ENCODE results near the gene CYP1A2. TPM values are rescaled to one million over a fixed set of nuclear protein-coding genes. Genes with fewer than 3 reads are reported as not detected.

Gene CYP1A2
- total RNA-seq, 1 donor from 2014 or later = not detected

GRCh38 chr15:74794248-74794969, 45.8 kb downstream of the CYP1A2 start:
- intact Hi-C loops (cut with DNase I) = no loop called here
- DNase-seq (ENCODE audit: missing footprints) = no peak
- no peak for ATAC-seq

- intact Hi-C loops (cut with DNase I) = no loop called here
- ATAC-seq = no peak
- DNase-seq (ENCODE audit: missing footprints) = no peak
These were observed 46.3 kb downstream of the CYP1A2 start for GRCh38 chr15:74794970-74795349.

DNA sequence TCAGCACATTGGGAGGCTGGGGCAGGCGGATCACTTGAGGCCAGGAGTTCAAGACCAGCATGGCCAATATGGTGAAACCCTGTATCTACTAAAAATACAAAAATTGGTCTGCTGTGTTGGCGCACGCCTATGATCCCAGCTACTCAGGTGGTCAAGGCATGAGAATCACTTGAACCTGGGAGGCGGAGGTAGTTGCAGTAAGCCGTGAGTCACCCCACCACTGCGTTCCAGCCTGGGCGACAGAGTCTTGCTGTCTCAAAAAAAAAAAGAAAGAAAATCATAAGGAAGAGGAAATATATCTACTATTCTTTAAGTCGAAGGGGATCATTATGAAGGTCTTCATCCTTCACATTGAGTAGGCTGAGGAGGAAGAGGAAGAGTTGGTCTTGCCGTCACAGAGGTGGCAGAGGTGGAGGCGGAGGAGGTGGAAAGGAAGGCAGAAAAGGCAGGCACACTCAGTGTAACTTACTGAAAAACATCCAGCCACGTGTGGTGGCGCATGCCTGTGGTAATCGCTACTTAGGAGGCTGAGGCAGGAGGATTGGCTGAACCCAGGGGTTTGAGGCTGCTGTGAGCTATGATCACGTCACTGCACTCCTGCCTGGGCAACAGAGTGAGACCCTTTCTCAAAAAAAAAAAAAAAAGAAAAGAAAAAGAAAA, 47.5 kb downstream of the CYP1A2 start:
- intact Hi-C loops (cut with DNase I) = no loop called here
- DNase-seq (ENCODE audit: missing footprints) (no peak), ATAC-seq (no peak)

DNA sequence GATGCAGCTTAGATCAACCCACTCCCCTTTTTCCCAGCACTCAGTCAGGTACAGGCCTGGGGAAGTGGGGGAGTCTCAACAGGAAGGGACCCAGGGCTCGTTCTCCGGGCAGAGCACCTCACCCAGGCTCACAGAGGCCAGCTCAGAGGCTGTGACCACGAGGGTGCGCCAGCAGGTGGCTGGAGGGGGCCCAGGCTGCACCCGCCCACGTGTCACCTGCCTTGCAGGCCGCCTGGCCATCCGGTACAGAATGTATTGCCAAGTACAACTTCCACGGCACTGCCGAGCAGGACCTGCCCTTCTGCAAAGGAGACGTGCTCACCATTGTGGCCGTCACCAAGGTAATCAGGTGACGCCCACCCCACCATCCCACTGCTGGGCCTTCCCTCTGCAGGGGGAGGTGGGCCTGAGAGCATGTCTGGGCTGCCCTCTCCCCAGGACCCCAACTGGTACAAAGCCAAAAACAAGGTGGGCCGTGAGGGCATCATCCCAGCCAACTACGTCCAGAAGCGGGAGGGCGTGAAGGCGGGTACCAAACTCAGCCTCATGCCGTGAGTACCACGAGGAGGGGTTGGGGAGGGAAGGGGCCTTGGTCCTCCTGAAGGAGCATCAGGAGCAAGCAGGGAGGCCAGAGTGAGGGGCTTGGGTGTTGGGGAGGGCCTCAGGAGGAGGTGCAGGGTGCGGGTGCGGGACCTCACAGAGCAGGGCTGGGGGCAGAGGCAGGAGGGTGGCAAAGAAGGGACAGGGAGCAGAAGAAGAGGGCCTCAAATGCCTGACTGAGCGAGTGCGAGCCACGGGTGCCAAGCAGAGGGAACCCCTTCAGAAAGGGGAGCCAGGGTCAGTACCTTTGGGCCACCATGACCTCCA, 50.0 kb downstream of the CYP1A2 start:
- intact Hi-C loops (cut with DNase I) = loop anchor here (2.0 kb wide), 1 partner anchor 28 kb away; no protein-coding TSS in a partner anchor
- DNase-seq (ENCODE audit: missing footprints) (peak; percentile 79), ATAC-seq (peak; percentile 67)

DNA sequence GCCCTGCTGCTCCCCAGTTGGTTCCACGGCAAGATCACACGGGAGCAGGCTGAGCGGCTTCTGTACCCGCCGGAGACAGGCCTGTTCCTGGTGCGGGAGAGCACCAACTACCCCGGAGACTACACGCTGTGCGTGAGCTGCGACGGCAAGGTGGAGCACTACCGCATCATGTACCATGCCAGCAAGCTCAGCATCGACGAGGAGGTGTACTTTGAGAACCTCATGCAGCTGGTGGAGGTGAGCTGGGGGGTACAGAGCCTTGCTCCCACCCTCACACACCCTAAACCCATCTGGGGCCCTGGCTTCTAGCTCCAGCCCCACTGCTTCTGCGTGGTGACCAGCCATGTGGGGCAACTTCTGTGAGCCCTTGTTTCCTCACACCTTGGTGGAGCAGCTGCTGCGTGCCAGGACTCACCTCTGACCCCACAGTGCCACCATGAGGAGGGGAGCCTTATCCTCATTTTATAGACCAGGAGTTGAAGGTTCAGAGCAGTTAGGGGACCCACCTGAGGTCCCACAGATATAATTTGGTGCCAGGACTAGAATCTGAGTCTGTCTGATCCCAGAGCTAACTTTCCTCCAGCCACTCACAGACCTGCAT, 50.7 kb downstream of the CYP1A2 start:
- ATAC-seq (no peak), DNase-seq (ENCODE audit: missing footprints) (no peak)
- intact Hi-C loops (cut with DNase I) = loop anchor here (2.0 kb wide), 1 partner anchor 29 kb away; no protein-coding TSS in a partner anchor

- ATAC-seq = peak; percentile 88
- intact Hi-C loops (cut with DNase I) = loop anchor here (1.0 to 2.0 kb wide), 2 partner anchors 18 to 29 kb away; partner anchors contain the start of gene CSK
- DNase-seq (ENCODE audit: missing footprints) = peak; percentile 95
These were observed 51.4 kb downstream of the CYP1A2 start for GRCh38 chr15:74799856-74800558.

DNA sequence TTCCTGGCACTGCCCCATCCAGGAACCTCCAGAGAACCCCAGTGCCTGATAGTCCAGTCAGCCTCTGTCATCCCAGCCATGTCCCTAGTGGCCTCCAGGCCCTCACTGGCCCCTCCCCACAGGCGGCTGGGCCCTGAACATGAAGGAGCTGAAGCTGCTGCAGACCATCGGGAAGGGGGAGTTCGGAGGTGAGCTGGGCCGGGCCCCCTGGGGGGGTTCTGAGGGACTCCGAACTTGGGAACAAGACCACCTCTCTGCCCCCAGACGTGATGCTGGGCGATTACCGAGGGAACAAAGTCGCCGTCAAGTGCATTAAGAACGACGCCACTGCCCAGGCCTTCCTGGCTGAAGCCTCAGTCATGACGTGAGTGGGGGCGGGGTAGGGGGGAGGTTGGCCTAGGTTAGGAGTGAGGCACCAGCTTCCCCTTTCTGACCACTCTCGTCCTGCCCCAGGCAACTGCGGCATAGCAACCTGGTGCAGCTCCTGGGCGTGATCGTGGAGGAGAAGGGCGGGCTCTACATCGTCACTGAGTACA, 52.0 kb downstream of the CYP1A2 start:
- ATAC-seq (no peak), DNase-seq (ENCODE audit: missing footprints) (no peak)
- intact Hi-C loops (cut with DNase I) = loop anchor here (1.0 kb wide), 1 partner anchor 18 kb away; the partner anchor contains the start of gene CSK

GRCh38 chr15:74801311-74801997, 52.8 kb downstream of the CYP1A2 start:
- intact Hi-C loops (cut with DNase I) = no loop called here
- DNase-seq (ENCODE audit: missing footprints) (no peak), ATAC-seq (no peak)

DNA sequence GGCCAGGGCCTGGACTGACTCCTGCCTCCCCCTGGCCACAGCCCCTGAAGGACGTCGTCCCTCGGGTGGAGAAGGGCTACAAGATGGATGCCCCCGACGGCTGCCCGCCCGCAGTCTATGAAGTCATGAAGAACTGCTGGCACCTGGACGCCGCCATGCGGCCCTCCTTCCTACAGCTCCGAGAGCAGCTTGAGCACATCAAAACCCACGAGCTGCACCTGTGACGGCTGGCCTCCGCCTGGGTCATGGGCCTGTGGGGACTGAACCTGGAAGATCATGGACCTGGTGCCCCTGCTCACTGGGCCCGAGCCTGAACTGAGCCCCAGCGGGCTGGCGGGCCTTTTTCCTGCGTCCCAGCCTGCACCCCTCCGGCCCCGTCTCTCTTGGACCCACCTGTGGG, 53.6 kb downstream of the CYP1A2 start:
- ATAC-seq = no peak
- intact Hi-C loops (cut with DNase I) = no loop called here

GRCh38 chr15:74802862-74803447, 54.3 kb downstream of the CYP1A2 start:
- intact Hi-C loops (cut with DNase I) = no loop called here
- DNase-seq (ENCODE audit: missing footprints) (no peak), ATAC-seq (no peak)

More for the DNA sequence above, 53.6 kb downstream of the CYP1A2 start:
- DNase-seq (ENCODE audit: missing footprints) = no peak

- no peak for DNase-seq (ENCODE audit: missing footprints)
- intact Hi-C loops (cut with DNase I) = no loop called here
These were observed 56.3 kb downstream of the CYP1A2 start for GRCh38 chr15:74804935-74805334.

More at GRCh38 chr15:74804935-74805334, 56.3 kb downstream of the CYP1A2 start:
- no peak for ATAC-seq

Small RNAs within 50 kb of the gene (microRNA-seq; reads per million reads assigned to microRNA genes)
- gene MIR4513 = not detected

Other genes starting within 250 kb of the CYP1A2 start
- 1.4 TPM for gene ARID3B, start 207.6 kb upstream of the CYP1A2 start, total RNA-seq
- gene CLK3, start 133.0 kb upstream of the CYP1A2 start, total RNA-seq = 47.3 TPM
- gene EDC3, start 52.8 kb upstream of the CYP1A2 start, total RNA-seq = 13.5 TPM
- 0.32 TPM for gene CYP1A1, start 23.3 kb upstream of the CYP1A2 start, total RNA-seq
- 41.8 TPM for gene CSK, start 33.2 kb downstream of the CYP1A2 start, total RNA-seq
- gene LMAN1L, start 64.0 kb downstream of the CYP1A2 start, total RNA-seq = 21.9 TPM
- 2.8 TPM for gene CPLX3, start 77.8 kb downstream of the CYP1A2 start, total RNA-seq
- gene ULK3, start 94.3 kb downstream of the CYP1A2 start, total RNA-seq = 42.3 TPM
- gene SCAMP2, start 124.5 kb downstream of the CYP1A2 start, total RNA-seq = 42.6 TPM
- gene MPI, start 141.2 kb downstream of the CYP1A2 start, total RNA-seq = 60.8 TPM
- 110 TPM for gene FAM219B, start 158.0 kb downstream of the CYP1A2 start, total RNA-seq
- 1,490 TPM for gene COX5A, start 189.2 kb downstream of the CYP1A2 start, total RNA-seq
- 2.7 TPM for gene RPP25, start 207.9 kb downstream of the CYP1A2 start, total RNA-seq
- 1.9 TPM for gene SCAMP5, start 246.7 kb downstream of the CYP1A2 start, total RNA-seq

Measured in Right ventricle myocardium inferior (tissue), 1 donor.